ENCODE measurements around the gene INIP. TPM values are rescaled to one million over a fixed set of nuclear protein-coding genes. Genes with fewer than 3 reads are reported as not detected.

The INIP gene
- total and polyA plus RNA-seq, 9 of the 15 experiments (the other 6 are each of a cell fraction or from before 2014, with no cell fraction given): 11.9 to 87.9 (median 37.3) TPM

- H3K4me2 ChIP-seq (ENCODE audit: insufficient read depth, low read length): no peak overlapping the region
- H3K27me3 ChIP-seq (ENCODE audit: control insufficient read depth in 2 of 2, insufficient read depth in 2 of 2, low read length in 2 of 2): no peaks in the 10 kb centered on the region
- FAIRE-seq (no peak), DNase-seq (ENCODE audit: extremely low read depth in 1 of 4, low spot score in 3 of 4) (no peak), ATAC-seq (no peak)
- H3K9ac ChIP-seq (ENCODE audit: insufficient read depth in 1 of 2, low read depth in 2 of 2, low read length in 2 of 2): no peak overlapping the region
- ChIA-PET CTCF (ENCODE audit: low intra/inter-chr PET ratio) (no interaction called here), POLR2A (no interaction called here)
- no peaks in the 10 kb centered on the region for H3K9me1 ChIP-seq (ENCODE audit: control insufficient read depth, insufficient read depth, low read length)
- H3K9me3 ChIP-seq (replicated peaks; ENCODE audit: control insufficient read depth, insufficient read depth, low read depth, low read length): no peaks in the 10 kb centered on the region
- H3K36me3 ChIP-seq (ENCODE audit: control insufficient read depth, insufficient read depth, low read length): no peaks in the 10 kb centered on the region
- H3K4me1 ChIP-seq (replicated peaks in 1 of 2; ENCODE audit: control insufficient read depth in 2 of 2, insufficient read depth in 2 of 2, low read length in 2 of 2): no peaks in the 10 kb centered on the region
- H2AFZ ChIP-seq (ENCODE audit: low read depth, low read length): no peak overlapping the region
- in situ Hi-C loops (cut with MboI) (no loop called here), intact Hi-C loops (cut with micrococcal nuclease) (no loop called here)
- H3K27ac ChIP-seq (ENCODE audit: extremely low read depth, low read depth, low read length): no peak overlapping the region
- no TSS peak for BruUV-seq (replicated peaks)
- H3K4me3 ChIP-seq: no peak overlapping the region
- WGBS (ENCODE audit: insufficient coverage, low coverage, missing lambda C conversion rate): 54% methylated on average over 2 of the region's 2 CpGs
- no peaks in the 10 kb centered on the region for H4K20me1 ChIP-seq (replicated peaks; ENCODE audit: control insufficient read depth, insufficient read depth, low read length)
- H3K79me2 ChIP-seq (ENCODE audit: control insufficient read depth, insufficient read depth, low read length): no peaks in the 10 kb centered on the region
- no peak for TF ChIP-seq CHD4 (IDR thresholded peaks at IDR 0.05; ENCODE audit: insufficient read depth, insufficient replicate concordance, low read depth, low read length, poor library complexity, severe bottlenecking)
- no peak for TF ChIP-seq SFPQ (IDR thresholded peaks at IDR 0.05; ENCODE audit: low read depth, low read length)
- no peak for TF ChIP-seq IRF2 (CRISPR knock-in tag; IDR thresholded peaks at IDR 0.05)
- TF ChIP-seq RBM39 (optimal IDR thresholded peaks at IDR 0.05; ENCODE audit: low read depth, low read length): no peak
- TF ChIP-seq DACH1 (IDR thresholded peaks at IDR 0.05; ENCODE audit: partially characterized antibody): no peak
- no peak for TF ChIP-seq RBBP5 (IDR thresholded peaks at IDR 0.05; ENCODE audit: borderline replicate concordance, insufficient read depth, low read length, poor library complexity, severe bottlenecking)
- no peak for TF ChIP-seq CHD2 (IDR thresholded peaks at IDR 0.05; ENCODE audit: low read depth, low read length)
- TF ChIP-seq NR2C2 (CRISPR knock-in tag; IDR thresholded peaks at IDR 0.05): no peak
- no peak for TF ChIP-seq NR2C2 (tag; IDR thresholded peaks at IDR 0.05)
- no peak for TF ChIP-seq PHF21A (IDR thresholded peaks at IDR 0.05; ENCODE audit: borderline replicate concordance, low read depth)
- TF ChIP-seq MAFG (tag; conservative IDR thresholded peaks at IDR 0.05): no peak
- no peak for TF ChIP-seq CREM (IDR thresholded peaks at IDR 0.05; ENCODE audit: low read depth)
- TF ChIP-seq PHB (CRISPR knock-in tag; IDR thresholded peaks at IDR 0.05): no peak
- TF ChIP-seq ZNF174 (CRISPR knock-in tag; IDR thresholded peaks at IDR 0.05): no peak
These were observed 10.5 kb upstream of the INIP start for GRCh38 chr9:112728401-112728800.
